HG03571 (cell line): ENCODE measurements around the gene NR1I3.
A peak's percentile ranks its signal among the peaks of the same experiment; 100 is the strongest.
"Not testable (repeated sequence)": the region's sequence is repeated elsewhere in the genome, so short reads cannot be mapped to it uniquely, and the experiment has no call there.

Source experiments
- ATAC-seq: cut with Tn5 transposase; IDR thresholded peaks from one replicate; pipeline ENCODE4 v1.9.1; 2021; ENCODE audit not compliant: unreplicated experiment

NR1I3 gene

DNA sequence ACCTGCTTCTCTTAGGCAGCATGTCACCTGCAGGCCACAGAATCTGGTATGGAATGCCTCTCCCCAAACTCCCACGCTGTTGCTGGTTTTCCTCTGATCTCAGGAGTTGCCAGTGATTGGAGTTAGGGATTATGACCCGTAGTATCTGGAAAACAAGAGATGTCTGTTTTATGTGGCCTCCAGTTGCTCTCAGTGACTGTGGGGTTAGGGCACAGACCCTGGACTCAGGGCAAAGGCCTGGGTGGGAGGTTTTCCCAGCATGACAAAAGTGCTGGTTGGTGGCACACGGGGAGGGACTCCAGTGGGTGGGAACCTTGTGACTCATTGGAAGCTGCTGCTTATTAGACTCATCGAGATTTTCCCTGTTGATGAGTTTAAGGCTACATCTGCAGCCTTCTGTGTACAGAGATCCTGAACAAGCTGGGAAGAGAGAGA lies at the start of gene NR1I3:
TSS of gene NR1I3 (minus strand) at position 165 of the 435 bp plus-strand sequence. CDS start 1,638 bp downstream, outside the sequence.
- no peak for ATAC-seq

- no peak for ATAC-seq
Measured at GRCh38 chr1:161287482-161288054, 49.6 kb upstream of the NR1I3 start.

GRCh38 chr1:161285521-161285920 lies 47.5 kb upstream of the NR1I3 start:
- ATAC-seq = no peak

GRCh38 chr1:161285113-161285512 lies 47.1 kb upstream of the NR1I3 start:
- no peak for ATAC-seq

GRCh38 chr1:161282991-161283390 lies 45.0 kb upstream of the NR1I3 start:
- no peak for ATAC-seq

DNA sequence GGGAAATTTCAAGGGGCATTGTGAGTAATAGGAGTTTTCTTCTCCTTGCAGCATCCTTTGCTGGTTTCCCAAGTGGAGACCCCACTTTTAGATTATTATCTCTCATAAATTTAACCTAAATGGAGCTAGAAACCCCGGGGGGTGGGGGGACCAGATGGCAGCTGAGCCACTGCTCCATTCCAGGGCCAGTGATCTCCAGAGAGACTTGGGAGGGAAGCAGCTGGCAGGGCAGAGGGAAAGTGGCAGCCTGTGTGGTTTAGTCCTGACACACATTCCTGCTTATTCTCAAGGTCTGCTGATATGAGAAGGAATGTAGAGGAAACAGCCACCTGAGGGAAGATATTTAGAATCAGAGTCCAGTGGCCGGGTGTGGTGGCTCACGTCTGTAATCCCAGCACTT lies 36.9 kb upstream of the NR1I3 start:
- no peak for ATAC-seq

DNA sequence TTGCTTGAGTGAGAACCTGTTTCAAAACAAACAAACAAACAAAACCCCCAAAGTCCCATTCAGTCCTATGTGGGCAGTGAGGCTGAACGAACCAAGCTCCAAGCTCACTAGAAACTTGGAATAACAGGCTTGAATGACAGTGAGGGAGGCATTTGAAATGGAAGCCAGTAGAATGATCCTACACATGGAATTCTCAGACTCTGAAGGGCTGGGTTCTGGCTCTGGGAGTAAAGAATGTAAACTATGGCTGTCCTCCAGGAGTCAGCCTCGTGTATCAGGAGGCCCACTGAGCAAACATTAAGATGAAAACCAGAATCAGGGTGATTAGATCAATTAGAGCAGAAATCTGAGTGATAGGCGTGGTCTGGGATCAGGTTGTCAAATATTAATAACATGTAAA lies 35.4 kb upstream of the NR1I3 start:
- no peak for ATAC-seq

GRCh38 chr1:161267321-161267720 lies 29.3 kb upstream of the NR1I3 start:
- ATAC-seq = no peak

DNA sequence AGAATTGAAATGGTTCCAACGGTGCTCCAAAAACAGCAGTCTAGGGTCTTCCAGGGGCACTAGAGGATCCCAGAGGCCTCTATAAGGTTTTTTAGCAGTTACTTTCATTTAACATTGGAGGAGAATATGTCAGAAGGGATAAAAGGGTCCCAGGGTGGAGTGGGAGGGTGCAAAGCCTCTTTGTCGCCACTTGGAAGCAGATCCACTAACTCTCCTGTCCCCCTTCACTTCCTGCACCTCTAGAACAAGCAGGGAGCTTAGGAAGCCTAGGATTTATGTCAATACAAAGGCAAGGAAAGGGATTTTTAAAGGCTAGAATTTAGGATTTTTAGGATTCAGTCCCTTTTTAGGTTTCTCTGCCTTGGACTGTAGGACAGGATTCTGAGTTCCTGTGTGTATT lies 28.8 kb upstream of the NR1I3 start:
- ATAC-seq = no peak

- no peak for ATAC-seq
Measured at GRCh38 chr1:161266202-161266601, 28.2 kb upstream of the NR1I3 start.

- ATAC-seq = no peak
Measured at GRCh38 chr1:161265305-161265704, 27.3 kb upstream of the NR1I3 start.

DNA sequence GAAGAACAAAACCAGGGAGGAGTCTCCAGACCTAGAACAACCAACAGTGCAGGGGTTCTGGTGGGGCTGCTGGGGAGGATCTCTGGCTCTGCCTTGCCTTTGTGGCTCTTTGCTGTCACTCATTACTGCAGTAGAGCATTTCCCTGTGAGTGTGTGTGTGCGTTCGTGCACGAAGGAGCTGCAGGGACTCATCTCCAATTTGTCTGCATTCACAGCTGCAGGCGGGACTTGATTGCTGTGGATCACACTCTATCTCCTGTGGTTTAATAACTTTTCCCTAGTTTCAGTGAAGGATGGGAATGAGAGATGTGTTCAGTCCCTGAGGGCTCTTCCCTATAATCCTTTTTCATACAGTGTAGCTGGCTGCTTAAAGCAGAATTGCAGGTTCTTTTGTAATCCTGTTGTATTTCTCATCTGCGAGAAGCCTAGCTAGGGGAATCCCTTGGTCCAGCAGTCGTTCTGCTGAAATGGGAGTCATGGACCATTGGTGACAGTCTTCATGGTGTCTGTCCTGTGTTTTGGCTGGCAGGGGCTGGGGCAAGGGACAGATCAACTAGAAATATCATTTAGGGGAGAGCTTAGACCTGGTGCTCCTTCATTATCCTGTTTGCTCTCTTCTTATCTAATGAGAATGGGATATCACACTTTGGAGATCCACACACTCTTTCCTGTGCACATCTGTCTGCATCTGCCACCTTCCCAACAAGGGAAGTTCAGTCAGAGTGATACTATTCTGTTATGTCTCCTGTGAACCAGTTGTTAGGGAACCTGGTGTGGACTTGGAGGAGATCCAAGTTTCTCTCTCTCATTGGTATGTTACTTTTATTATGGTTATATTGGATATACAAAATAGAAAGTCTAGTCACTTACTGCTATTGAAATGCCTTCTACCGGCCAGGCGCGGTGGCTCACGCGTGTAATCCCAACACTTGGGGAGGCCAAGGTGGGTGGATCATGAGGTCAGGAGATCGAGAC lies 23.5 kb upstream of the NR1I3 start:
- peak; percentile 51 for ATAC-seq

DNA sequence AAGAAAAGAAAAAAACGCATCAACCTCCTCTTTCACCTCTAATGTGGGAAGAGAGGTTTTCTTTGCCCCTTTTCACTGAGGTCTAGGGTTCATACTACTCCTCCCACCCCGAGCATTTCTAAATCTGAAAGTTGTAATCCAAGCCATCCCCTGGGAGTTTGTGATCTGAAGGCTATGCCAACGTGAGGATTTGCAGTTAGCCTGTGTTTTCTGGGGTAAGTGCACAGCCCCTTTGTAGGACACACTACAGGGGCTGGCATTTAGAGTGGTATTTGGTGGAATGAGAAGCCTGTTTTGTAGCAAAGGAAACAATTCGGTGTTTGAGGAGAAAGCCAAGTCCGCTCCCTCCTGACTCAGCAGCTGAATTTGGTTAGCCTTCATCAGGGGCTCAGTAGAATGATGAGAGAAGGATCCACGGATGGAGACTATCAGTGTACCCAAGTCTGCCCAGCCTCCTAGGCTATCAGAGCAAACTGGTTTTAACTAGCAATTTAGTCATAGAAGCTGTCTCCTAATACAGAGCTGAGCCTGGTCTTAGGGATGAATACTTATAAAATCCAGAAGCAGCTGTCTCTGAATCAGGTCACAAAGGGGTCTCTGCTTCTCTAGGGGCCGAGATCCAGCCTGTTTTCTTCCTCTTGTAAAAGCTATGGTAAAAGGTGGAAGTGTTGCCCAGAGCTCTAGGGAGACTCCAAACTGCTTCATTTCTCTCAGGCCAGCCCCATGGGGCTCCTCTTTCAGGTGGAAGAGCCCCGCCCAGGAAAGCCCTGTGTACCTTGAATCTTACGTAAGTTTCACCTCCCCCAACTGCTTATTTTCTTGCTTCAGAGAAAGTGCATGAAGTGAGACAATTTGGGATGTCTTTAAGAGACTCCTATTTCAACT lies 22.6 kb upstream of the NR1I3 start:
- no peak for ATAC-seq

DNA sequence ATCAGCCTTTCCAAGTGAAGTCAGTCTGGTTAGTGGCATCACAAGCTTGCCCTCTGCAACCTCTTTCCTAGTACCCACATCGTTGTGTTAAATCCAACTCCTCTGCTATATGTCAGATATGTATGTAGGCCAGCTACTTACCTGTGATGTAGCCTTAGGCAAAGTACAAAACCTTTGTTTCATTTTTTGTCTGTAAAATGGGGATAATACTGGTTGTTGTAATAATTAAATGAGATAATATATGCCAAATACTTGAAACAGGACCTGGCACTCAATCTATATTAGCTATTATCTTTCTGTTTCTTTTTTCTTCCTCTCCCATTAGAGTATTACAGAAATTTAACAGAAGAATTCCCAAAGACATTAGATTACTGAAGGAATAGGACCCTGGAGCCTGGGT lies 21.8 kb upstream of the NR1I3 start:
- ATAC-seq = no peak

DNA sequence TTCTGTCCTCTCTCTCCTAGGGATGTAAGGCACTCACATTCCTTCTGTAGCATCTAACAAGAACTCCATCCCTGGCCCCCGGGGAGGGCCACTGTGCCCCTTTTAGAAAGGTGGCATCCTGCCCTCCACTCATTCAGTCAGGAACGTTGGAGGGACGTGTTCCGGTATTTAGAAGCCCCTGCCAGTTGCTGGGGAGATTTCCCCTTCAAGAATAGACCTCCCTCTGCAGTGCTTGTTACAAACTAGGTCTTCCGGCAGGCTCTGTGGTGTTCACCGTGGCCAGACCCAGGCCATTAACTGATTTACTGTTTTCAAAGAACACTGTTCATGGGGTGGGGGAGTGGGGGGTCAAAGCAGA lies 21.3 kb upstream of the NR1I3 start:
- no peak for ATAC-seq

GRCh38 chr1:161258439-161259344 lies 20.7 kb upstream of the NR1I3 start, which contains the start of gene PCP4L1:
TSS of gene PCP4L1 (plus strand) at chr1:161258745. CDS start at chr1:161258975, 230 bp downstream.
- ATAC-seq = no peak

GRCh38 chr1:161257109-161257508 lies 19.1 kb upstream of the NR1I3 start:
- not testable (repeated sequence) for ATAC-seq

DNA sequence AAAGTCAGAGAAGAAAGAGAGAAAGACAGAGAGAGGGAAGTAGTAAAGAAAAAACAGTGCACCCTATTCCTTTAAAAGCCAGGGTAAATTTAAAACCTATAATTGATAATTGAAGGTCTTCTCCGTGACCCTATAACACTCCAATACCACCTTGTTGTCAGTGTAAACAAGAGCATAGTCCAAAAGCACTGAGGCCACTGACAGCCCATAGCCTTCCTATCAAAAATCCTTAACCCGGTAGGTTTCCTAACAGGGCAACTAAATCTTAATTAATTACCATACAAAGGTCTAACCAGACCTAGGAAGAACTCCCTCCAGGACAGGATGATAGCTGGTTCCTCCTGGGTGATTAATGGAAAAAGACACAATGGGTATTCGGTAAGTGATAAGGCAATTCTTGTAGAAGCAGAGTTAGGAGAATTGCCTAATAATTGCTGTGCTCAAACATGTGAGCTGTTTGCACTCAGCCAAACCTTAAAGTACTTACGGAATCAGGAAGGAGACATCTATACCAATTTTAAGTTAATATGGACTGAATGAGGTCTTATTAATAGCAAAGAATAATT lies 18.0 kb upstream of the NR1I3 start:
- ATAC-seq = not testable (repeated sequence)

DNA sequence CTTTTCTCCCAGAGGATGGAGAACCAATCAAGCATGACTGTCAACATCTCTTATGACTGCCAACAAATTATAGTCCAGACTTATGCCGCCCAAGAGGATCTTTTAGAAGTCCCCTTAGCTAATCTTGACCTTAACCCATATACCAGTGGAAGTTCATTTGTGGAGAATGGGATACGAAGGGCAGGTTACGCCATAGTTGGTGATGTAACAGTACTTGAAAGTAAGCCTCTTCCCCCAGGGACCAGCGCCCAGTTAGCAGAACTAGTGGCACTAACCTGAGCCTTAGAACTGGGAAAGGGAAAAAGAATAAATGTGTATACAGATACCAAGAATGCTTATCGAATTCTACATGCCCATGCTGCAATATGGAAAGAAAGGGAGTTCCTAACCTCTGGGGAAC lies 17.3 kb upstream of the NR1I3 start:
- not testable (repeated sequence) for ATAC-seq

DNA sequence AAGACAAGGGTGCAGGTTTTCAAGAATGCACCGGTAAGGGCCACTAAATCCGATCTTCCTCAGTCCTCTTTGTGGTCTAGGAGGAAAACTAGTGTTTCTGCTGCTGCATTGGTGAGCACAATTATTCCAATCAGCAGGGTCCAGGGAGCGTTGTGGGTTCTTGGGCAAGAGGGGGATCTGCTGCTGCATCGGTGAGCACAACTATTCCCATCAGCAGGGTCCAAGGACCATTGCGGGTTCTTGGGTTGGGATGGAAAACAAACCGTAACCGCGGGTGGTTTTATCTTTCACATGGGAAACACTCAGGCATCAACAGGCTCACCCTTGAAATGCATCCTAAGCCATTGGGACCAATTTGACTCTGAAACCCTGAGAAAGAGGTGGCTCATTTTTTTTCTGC lies 13.6 kb upstream of the NR1I3 start:
- no peak for ATAC-seq
